ENCODE data around the gene ENOX1.

Gene ENOX1

DNA sequence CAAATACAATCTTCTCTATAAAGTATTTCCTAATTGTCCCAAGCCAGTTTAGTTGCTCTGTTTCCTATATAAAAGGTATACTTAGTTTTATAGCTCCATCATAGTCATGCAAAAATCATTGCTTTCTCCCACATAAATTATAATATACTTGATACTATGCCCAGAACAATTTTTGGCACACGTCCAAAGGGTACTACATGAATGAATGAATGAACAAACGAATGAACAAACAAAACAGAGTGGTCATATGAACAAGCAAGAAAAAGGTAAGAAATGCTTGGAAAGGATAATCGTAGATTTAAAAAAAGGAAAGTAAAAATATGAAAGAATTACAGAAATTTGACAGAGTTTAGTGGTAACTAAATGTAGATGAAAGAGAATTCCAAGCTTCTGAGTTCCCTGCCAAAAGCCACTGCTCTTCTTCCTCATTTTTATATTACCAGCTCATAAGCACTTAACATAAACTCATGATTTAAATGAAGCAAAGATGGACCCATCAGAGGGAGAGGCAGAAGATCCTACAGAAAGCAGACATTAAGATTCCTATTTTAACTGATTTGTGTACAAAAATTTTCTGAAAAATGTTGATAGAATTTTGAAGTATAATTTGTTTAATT, 123.2 kb downstream of the ENOX1 start:
- TF ChIP-seq, protein P1, sequence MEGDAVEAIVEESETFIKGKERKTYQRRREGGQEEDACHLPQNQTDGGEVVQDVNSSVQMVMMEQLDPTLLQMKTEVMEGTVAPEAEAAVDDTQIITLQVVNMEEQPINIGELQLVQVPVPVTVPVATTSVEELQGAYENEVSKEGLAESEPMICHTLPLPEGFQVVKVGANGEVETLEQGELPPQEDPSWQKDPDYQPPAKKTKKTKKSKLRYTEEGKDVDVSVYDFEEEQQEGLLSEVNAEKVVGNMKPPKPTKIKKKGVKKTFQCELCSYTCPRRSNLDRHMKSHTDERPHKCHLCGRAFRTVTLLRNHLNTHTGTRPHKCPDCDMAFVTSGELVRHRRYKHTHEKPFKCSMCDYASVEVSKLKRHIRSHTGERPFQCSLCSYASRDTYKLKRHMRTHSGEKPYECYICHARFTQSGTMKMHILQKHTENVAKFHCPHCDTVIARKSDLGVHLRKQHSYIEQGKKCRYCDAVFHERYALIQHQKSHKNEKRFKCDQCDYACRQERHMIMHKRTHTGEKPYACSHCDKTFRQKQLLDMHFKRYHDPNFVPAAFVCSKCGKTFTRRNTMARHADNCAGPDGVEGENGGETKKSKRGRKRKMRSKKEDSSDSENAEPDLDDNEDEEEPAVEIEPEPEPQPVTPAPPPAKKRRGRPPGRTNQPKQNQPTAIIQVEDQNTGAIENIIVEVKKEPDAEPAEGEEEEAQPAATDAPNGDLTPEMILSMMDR (IDR thresholded peaks at IDR 0.05; ENCODE audit: low read depth, low read length): no peak
- no peak overlapping the region for H3K4me3 ChIP-seq (ENCODE audit: low read depth, low read length)

DNA sequence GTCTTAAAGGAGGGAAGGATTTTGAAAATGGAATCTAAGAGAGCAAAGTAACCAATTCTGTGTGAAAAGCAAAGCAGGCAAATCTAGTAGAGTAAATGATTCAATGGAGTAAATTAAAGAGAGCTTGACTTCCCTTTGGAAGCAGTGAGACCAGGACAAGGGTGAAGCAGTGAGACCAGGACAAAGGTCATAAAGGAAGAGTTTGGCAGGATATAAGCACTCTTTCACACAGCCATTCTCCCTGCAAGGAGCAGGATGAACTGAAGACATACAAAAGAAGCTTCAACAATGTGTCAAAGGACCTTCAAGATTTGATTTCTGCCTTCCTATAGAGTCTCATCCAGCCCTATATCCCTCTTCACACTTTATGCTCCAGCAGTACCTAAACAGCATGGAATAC, 123.8 kb downstream of the ENOX1 start:
- TF ChIP-seq, protein P1 (IDR thresholded peaks at IDR 0.05; ENCODE audit: low read depth, low read length): no peak
- no peak overlapping the region for H3K4me3 ChIP-seq (ENCODE audit: low read depth, low read length)

DNA sequence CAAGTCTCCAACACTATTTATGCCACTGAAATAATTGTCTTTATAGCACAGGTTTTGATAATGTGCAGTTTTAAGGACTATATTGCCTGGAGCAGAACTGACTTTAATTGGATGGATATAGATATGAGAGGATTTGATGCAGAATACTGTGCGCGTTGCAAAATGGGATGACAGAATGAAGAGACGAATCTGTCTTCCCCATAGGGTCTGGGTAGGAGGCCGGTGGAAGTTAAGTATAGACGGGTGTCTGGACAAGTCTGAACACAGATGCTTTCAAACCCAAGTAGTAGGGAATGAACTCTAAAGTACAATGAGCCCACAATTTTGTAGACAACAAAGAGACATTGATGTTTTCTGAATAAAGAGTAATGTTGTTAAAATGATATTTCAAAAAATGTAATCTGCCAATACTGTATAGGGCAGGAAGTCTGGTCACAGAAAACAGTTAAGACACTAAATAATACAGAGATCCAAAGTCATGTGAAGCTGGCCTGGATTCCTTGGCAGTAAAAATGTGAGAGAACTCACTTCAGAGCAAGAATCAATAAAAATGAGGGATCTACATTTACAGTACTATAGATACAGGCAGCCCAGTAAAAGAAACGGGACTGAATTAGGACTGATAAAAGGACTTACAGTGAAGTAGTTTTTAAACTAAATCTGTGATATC, 125.5 kb downstream of the ENOX1 start:
- no peak overlapping the region for H3K4me3 ChIP-seq (ENCODE audit: low read depth, low read length)
- TF ChIP-seq, protein P1 (IDR thresholded peaks at IDR 0.05; ENCODE audit: low read depth, low read length): no peak

DNA sequence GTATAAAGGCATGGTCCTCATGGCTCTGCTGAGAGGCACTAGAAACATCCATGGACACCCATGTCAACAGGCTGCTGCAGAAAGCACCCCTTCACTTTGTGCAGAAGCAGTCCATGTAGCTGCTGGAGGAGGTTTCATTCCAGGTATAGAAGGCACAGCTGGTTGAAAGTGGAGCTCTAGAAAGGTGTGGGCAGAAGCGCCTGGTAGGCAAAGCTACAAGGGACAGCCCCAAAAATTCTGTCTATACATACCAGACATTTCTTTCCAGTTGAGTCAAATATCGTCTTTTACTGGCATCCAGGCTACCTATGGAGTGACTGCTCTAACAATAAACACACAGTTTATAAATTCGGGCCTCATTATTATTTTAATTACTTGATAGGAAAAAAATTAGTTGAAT, 129.3 kb downstream of the ENOX1 start:
- TF ChIP-seq, protein P1 (IDR thresholded peaks at IDR 0.05; ENCODE audit: low read depth, low read length): no peak
- H3K4me3 ChIP-seq (ENCODE audit: low read depth, low read length): no peak overlapping the region

DNA sequence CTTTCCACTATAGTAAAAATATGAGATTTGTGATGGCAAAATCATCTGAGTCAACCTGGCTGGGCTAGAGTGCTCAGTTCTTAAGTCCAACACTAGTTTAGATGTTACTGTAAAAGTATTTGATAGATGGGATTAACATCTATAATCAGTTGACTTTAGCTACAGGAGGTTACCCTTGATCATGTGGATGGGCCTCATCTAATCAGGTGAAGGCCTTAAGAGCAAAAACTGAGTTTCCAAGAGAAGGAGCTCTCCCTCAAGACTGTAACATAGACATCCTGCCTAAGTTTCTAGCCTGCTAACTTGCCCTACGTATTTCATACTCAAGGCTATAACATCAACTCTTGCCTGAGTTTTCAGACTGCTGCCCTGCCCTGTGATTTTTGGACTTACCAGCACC, 132.8 kb downstream of the ENOX1 start:
- TF ChIP-seq, protein P1 (IDR thresholded peaks at IDR 0.05; ENCODE audit: low read depth, low read length): no peak
- no peak overlapping the region for H3K4me3 ChIP-seq (ENCODE audit: low read depth, low read length)

DNA sequence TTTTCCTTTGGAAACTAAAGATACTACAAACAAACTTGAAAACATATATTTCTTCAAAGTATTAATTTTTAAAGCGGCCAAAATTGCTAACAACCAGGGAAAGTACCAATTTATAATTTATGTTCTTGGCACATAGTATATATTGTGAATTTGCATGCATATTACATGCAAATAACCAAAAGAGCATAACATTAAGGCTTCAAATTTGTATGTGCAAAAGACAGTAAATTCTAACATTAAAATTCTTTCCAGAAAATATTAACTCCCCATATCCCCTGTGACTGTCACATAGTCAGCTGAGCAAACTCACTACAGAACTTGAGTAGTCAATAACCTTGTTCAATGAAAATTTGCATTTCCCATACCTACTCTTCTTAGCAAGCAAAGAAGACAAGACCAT, 133.4 kb downstream of the ENOX1 start:
- no peak overlapping the region for H3K4me3 ChIP-seq (ENCODE audit: low read depth, low read length)
- TF ChIP-seq, protein P1 (IDR thresholded peaks at IDR 0.05; ENCODE audit: low read depth, low read length): no peak

DNA sequence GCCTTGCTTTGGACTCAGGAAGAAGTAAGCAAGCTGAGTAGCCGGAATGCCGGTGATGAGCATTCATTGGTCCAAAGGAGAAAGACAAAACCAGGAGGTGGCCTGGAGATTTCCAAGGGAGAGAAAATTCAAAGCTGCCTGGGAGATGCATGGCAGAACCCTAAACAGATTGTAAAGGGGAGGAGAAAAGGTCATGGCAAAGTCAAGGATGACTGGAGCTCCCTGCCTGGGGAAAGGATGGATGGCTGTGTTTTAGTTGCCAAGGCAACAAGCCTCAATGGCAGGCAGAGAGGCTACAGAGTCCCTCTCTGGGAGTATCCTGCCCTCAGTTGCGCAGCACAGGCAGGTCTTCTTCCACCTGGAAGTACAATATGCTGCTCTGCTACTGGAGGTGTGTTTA, 134.0 kb downstream of the ENOX1 start:
- TF ChIP-seq, protein P1 (IDR thresholded peaks at IDR 0.05; ENCODE audit: low read depth, low read length): no peak
- no peak overlapping the region for H3K4me3 ChIP-seq (ENCODE audit: low read depth, low read length)
